Tongue (tissue), 2 donors: Measurements from ENCODE around the gene NINL. TPM values are rescaled to one million over a fixed set of nuclear protein-coding genes. Genes with fewer than 3 reads are reported as not detected.

Source experiments
- DNase-seq: peaks from one replicate; pipeline ENCODE4 v3.0.0-alpha.2; 2015
- total RNA-seq: library from RNA; depleted of rRNA; stranded (reverse); fragments of >200 nt; gene quantifications from one replicate; pipeline ENCODE4 v1.2.3, GENCODE V29; 2014

Gene NINL
- total RNA-seq, 1 donor from 2014 or later, result 8.7 TPM

DNA sequence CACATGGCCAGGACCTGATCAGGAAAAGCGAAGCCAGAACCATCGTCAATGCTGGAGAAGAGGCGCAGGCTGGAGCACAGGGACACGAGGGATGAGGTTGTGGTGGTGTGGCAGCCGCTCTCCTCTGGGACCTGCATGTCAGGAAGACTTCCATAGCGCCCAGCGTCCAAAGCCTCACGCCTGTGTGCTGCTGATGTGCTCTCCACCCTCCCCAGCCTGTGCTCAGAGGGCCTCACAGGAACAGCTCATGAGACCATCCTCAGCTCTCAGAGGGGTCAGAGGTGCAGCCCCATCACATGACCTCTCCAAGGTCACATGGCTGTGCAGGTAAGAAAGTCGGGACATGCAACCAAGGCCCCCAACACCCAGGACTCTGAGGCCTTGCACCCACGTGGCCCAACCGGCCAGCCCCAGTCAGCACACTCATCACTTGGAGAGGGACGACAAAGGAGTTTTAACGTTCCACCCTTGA lies 84.4 kb downstream of the NINL start:
- no peak for DNase-seq

DNA sequence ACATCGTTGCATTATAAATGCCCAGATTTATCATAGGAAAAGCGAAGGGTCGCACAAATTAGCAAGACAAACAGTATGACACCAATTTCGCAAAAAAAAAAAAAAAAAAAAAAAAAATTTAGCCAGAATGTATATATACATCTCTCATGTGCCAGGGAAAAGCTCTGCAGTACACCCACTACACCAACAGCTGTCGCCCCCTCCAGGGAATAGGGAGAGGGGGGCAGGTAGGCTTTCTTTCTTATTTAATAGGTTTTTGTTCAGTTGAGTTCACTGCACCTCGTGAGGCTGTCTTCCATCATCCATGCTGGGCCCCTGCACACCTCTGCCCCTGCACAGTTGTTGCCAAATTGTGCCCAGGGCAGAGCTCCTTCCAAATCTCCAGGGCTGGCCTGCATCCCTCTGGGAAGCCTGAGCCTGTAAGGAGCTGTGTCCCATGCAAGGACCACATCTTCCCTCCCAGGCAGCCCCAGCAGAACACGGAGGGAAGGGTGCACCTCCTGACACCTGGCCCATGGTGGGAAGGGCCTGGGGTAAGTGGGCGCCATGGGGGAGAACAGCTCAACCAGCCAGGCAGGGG lies 85.4 kb downstream of the NINL start:
- no peak for DNase-seq

DNA sequence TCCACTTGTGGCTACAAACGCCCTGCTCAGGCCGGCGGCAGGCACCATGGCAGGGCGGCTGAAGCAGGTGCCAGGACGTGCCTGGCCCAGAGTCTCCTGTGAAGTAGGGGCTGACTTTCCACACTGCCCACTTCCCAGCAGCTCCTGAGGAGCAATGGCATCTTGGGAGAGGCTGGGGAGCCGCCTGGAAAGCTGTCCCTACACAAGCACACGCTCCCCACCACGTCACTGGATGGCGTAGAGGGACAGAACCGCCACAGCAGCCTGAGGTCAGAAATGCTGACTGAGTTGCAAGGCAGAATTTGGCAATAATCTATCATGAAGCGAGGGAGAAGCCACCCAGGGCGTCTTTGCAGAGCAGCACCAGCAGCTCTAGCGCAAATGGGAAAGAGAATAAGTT lies 86.3 kb downstream of the NINL start:
- no peak for DNase-seq

DNA sequence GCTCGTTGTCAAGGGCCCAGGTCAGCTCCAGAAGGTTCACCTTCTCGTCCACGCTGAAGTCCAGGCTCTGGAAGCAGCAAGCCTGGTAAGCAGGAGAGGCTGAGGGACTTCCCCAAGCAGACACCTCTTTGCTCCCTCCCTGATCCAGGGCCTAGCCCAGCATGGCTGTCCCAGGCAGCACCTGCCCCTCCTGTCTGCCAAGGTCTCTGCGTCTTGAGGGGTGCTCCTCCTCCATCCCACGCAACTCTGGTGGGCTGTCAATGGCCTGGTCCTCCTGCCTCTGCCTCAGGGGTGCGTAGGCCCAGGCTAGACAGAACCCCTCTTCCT lies 87.1 kb downstream of the NINL start:
- DNase-seq, result no peak

DNA sequence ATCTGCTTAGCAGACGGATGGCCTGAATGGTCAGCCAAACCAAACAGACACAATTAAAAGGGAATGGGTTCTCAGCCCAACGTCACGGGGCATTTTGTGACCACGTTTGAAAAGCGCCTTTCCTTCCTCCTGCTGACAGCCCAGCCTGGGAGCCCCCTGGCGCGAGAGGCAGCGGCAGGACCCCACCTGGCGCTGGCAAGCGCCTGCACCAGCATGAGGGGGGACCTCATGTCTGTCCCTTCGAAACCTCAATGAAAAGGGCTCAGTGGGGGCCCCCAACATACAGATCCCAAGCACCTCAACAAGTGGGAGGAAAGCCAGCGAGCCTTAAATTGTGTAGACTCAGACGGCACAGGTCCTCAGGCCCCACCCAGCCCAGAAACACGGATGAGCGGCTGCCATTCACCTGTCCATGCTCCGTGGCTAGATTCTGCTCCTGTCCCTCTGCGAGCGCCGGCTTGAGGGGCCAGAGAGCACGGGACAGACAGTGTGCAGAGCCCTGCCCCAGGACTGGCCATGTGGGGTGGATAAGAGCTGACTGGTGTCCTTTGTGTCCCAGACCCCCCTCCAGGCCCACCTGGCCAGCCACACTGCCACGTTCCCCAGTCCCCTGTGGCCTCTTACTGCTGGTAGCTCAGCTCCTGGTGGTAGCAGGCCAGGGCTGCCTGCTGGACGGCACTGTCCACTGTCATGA lies 87.6 kb downstream of the NINL start:
- DNase-seq, result no peak

DNA sequence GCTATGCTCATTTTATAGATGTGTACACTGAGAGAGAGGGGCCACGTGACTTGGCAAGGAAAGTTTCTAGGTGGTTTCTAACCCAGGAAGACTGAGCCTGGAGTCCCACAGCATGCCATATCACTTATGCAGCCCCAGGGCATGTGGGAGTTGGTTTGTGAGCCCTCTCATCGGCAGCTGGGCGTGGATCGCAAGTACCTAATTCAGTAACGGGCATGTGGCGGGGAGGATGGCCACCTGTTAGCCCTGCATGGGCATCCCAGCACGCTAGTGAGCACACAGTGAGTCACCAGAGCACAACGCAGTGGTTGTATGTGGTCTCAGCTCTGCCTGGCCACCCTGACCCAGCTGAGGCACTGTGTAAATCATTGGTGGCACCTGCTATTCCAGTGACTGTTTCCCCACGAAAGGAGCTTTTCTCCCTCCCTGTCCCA lies 88.3 kb downstream of the NINL start:
- DNase-seq, result no peak

DNA sequence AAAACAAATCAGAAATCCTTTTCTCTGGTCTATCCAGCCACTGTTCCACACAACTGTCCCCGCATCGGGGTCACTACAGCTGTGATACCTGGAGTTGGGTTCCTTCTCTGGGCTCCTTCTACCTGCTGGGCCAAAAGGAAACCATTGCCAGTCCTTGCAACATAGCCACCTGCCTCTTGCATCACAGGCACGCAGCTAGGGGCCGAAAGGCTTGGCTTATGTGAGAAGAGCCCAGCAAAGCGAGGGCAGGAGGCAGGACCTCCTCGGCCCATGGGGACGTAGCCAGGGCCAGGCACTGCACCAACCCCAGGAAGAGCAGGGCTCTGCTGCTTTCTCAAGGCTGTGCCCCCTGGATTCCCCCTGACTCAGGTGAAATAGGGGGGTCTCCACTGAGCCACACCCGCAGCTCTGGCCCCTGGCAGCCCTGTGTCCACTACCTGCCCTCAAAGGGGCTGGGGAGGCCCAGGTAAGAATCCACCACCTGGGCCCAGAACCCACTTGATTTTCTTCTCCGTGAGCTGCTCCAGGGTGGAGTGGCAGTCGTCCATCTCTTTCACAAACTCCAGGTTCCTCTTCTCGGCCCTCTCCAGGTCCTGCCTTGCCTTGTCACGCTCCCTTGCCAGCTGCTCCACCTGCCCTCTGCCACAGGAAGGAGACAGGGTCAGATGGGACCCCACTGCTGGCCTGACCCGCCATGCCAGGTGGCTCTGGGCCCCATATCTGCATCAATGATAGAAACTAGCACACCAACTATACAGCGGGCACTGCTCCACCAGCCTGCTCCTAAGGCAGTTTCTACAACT lies 89.0 kb downstream of the NINL start:
- DNase-seq, result no peak

DNA sequence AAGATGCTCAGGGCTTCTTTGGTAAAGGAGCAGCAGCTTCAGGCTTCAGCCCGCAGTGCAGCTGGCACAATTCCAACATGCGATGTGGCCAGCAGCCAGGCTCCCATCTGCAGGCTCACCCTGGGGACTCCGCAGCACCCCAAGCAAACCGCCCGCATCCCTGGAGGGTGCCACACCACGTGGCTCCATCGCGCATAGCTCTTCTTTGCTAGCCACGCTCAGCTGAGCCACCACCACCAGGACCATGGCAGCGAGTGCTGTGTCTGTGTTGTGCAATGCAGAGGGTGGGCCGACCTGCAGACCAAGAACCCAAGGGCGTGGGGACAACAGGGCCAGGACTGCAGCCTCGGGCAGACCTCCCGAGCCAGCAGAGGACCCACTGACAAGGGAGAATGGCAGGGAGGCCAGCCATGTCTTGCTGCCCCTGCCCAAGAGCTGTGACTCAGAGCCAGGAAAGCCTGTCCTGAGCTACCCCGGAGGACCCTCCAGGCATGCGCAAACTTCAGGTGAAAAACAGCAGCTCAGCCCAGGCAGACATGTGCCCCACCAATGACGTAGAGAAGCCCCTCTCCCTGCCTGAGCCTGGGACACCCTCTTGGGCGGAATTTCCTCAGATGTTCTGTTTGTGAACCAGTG lies 90.0 kb downstream of the NINL start:
- no peak for DNase-seq

DNA sequence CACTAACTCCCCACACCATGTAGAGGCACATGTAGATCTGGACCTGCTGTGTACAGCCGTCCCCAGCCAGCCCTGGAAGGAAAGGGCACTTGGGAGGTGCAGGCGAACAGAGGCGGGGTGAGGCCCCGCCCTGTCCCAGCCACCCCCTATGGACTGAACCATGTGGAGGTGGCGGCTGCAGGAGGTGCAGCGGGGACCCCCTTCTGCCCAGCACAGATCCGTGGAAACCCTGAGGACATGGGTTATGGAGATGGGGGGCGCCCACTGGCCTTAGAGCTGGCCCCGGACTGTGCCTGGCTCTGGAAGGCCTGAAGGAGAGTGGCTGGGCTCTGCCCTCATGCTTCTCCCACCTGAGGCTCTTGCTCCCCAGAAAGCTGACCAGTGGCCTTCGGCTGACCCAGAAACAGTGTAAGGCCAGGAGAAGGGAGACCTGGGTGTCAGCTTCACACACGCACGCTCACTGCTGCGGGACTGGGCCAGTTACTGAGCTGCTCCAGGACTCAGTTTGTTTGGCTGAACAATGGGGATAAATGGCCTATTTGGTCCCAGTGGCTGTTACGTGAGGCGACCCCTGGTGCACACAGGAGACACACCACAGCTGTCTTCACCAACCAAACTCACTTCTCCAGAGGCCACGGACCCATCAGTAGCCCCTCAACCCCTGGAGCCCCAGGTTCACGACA lies 90.7 kb downstream of the NINL start:
- DNase-seq, result no peak

DNA sequence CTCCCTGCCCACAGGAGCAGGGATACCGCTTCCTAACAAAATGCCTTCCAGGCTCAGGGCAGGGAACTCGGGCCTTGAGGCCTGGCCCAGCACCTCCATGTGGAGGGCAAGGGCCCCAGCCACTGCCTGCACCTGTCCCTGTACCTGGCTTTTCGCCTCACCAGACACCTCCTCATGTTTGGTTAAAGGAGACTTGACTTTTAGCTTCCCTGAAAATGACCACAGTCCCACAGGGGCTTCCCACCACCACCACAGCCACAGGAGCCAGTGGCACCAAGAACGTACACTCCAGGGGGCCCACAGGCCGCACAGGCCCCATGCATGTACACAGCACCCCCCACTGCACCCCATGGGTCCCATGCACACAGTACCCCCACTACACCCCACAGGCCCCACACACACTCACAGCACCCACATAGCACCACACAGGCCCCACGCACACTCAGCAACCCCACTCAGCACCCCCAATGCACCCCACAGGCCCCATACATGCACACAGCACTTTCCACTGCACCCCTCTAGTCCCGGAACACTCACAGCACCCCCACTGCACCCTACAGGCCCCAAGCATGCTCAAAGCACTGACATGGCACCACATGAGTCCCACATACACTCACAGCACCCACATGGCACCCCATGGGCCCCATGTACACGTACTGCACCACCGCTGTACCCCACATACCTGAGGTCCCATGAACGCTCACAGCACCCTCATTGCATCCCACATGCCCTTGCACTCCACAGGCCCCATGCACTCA lies 91.4 kb downstream of the NINL start:
- DNase-seq, result no peak

DNA sequence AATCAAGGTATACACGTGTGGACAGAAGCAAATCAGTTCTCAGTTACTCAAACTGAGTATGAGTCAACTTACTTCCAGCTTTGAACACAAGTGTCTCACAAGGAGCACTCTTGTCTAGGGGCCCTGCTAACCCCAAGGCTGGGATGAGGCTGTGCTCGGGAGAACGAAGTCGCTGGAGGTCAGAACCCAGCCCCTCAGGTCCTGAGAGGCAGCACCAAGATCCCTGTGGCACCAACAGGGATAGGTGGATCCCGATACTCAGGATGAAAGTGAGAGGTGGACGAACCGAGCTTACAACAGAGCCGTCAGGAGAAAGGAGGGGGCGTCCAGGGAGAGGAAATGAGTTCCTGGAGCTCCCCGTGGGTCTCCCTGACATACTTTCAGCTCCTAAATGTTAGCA lies 92.2 kb downstream of the NINL start:
- DNase-seq, result no peak

DNA sequence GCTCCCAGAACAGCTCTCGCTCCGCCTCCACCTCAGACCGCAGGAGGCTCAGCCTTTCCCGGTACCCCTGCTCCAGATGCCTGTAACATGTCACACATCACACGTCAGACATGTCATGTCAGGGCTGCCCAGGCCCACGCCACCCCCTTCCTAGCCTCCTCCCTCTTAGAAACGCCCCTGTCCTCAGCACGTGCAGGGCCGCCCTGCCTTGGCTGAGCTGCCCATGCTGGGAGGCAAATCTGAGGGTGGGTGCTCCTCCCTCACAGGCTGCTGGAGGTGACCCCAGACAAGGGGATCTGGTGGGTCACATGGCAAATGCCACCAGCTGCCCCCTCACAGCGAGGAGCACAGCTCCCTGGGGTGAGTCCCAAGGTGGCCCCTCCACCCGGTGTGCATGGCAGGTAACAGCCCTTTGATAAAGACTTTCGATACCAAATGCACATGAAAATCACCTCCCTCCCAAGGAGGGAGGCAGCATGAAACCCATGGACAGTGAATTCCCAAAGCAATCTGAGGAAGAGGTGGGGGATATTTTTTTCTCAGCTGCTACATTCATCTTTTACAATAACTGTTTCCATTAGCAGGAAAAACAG lies 93.8 kb downstream of the NINL start:
- no peak for DNase-seq

DNA sequence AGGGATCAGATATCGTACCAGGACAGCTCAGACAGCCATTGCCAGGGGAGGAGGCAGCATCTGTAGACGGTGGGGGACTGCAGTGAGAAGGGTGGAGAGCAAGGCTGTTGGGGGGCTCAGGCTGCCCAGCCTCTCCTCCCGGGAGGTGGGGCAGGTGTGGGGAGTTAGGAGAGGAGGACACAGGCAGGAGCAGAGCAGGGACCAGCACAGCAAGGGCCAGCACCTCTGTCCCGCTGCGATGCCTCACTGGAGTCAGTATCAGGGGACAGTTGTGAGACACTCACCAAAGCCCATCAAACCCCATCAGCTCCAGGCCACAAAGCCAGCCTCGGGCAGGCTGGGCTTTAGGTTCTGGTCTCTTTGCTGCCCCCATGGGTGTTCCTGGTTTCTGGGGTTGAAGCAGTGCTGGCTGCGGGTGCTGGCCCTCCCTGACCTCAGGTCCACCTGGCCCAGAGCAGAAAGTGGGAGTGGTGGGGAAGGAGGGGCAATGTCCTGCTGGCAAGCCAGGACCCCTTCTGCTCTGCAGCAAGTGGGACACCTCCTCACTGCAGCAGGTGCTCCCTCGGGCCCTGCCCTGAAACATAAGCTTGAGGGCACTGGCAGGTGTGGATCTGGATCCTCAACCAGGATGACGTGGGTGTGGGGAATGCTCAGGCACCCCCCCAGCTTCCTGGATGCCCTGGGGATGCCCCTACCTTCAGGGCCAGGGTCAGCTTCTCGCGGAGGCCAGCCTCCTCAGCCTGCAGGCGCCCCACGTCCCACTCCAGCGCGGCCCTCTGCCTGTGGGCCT lies 94.5 kb downstream of the NINL start:
- DNase-seq, result no peak

DNA sequence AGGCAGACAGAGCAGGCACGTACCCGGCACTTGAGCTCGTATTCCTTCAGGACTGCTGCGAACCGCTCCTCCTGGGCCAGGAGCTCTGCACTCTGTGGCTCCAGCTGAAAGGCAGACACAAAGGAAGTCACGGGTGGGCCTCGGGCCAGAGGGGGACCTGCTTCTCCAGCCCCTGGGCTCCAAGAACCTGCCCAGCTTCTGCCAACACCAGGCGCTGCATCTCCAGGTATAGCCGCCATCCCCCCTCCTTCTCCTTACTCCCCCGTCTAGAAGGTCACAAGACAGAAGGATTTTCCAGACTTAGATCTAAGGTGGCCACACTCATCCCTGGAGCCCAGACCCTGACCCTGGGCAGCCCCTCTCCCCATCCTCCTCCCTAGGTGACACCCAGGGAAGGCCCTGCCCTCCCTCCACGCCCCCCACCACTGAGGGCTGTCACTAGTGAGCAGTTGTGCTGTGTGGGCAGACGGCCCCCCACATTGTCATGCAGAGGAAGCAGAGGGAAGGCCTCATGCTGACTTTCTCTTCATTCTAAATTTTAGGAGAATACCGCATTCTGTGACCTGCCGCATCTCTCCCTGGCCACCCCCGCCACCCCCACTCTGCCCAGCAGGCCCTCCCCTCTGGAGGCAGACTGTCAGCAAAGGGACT lies 96.0 kb downstream of the NINL start:
- no peak for DNase-seq

DNA sequence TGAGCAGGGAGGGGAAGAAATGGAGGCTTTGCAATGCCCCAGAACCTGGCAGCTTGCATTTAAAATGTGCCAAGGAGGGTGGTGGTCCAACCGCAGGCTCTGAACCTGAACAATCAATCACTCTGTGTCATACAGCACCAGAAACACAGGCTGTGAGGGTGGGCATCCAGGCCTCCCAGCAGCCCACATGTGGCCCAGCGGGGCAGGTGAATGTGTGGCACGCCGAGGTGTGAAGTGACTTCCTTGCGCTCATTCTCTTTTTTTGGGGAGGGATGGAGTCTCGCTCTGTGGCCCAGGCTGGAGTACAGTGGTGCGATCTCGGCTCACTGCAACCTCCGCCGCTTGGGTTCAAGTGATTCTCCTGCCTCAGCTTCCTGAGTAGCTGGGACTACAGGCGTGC lies 97.4 kb downstream of the NINL start:
- DNase-seq, result no peak

DNA sequence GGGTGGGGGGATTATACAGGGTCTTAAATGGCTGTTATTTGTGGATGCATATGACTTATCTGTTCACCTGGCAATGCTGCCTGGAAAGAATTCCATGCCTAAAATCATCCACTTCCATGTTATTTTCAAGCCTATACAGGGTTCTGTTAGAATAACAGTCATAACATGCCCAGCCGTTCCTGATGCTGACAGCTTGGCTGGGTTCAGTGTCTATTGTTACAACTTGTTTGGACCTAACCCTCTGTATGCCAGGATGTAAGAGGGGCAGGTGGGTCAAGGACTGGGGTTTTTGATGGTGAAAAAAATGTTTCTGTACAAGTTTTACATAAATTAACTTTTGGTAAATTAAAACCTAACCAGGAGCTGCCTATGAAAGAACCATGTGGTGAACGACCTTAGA lies 98.0 kb downstream of the NINL start:
- no peak for DNase-seq

DNA sequence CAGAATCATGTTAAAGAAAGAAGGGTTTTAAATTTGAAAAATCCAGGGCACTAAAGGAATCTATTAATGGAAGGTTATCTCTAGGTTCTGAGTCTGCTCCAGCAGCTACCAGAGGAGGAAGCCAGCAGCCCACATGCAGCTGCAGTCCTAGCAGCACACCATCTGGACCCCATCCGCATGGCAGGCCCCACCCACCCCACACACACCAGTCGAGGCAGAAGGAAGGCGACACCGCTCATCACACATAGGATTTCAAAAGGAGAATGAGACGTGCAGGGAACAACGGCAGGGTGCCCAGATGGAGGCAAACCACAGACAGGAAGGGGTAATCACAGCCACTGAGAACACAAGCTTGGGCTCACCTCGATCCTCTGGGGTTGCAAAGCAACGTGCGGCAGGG lies 99.0 kb downstream of the NINL start:
- DNase-seq, result no peak

DNA sequence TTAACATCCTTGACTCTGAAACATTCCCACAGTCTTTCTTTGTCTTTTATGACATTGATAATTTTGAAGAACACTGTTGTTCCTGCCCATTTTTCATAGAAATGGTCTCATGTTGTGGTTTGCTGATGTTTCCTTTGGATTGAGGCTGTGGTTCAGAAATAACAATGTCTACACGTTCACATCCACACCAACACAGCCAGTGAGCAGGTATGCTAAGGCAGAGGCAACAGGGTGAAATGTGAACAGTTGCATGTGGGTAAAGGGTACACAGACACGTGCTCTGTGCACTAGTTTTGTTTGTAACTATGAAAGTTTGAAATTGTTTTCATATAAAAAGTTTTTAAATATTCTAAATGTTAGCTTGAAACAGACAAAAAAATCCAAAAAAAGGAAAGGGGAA lies 99.5 kb downstream of the NINL start:
- no peak for DNase-seq

DNA sequence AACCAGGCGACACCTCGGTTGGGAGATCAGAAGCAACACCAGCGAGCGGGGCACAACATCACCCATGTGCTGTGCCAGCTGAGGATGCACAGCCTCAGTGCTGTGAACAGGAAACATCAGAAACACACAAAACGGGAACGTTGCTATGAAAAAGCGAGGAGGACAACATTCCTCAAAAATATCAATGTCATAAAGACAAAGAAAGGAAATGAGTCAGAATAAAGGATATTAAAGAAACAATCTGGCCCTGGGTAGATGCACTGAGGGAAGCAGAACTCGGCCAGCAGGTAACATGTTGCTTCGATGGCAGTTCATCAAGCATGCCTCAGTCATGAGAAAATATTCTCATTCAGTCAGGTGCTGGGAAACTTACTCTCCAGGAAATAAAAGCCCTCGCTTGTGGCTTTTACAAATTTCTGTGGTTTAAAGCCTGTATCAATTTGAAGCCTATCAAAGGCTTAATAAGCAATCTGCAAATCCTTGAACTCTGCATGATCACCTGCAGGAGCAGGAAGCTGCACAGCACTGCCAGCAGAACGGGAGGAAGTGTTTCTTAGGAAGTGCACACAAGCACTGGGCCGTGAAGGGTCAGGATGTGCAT lies 100.3 kb downstream of the NINL start:
- DNase-seq, result no peak
